ENCODE results near the gene RPL22. TPM values are rescaled to one million over a fixed set of nuclear protein-coding genes. Genes with fewer than 3 reads are reported as not detected.

RPL22 gene
- total RNA-seq, 4 donors from 2014 or later: 126 to 281 (median 227) TPM

GRCh38 chr1:6165441-6165985 is 33.9 kb downstream of the RPL22 start:
- Histone ChIP-seq H3K27me3 (peaks cover 62% of the 10 kb centered on the region), H3K36me3 (no peaks in the 10 kb centered on the region), H3K27ac (no peak overlapping the region), H3K9me3 (no peaks in the 10 kb centered on the region), H3K4me1 (no peaks in the 10 kb centered on the region), H3K4me3 (no peak overlapping the region)
- TF ChIP-seq POLR2AphosphoS5 (IDR thresholded peaks at IDR 0.05): no peak
- no peak for TF ChIP-seq POLR2A (IDR thresholded peaks at IDR 0.05)
- TF ChIP-seq CTCF (IDR thresholded peaks at IDR 0.05): no peak
- no peak for TF ChIP-seq EP300 (IDR thresholded peaks at IDR 0.05)
- no CpG with 5 or more reads among the region's 12 CpGs for WGBS, 2 donors (ENCODE audit: low coverage in 1 of 2)
- ATAC-seq: no peak

GRCh38 chr1:6165027-6165426 is 34.4 kb downstream of the RPL22 start:
- H3K4me1 ChIP-seq: no peaks in the 10 kb centered on the region
- 82% methylated on average over 4 of the region's 7 CpGs; no CpG with 5 or more reads in 1 of the 2 donors for WGBS, 2 donors (ENCODE audit: low coverage in 1 of 2)
- H3K27me3 ChIP-seq: peaks cover 61% of the 10 kb centered on the region

DNA sequence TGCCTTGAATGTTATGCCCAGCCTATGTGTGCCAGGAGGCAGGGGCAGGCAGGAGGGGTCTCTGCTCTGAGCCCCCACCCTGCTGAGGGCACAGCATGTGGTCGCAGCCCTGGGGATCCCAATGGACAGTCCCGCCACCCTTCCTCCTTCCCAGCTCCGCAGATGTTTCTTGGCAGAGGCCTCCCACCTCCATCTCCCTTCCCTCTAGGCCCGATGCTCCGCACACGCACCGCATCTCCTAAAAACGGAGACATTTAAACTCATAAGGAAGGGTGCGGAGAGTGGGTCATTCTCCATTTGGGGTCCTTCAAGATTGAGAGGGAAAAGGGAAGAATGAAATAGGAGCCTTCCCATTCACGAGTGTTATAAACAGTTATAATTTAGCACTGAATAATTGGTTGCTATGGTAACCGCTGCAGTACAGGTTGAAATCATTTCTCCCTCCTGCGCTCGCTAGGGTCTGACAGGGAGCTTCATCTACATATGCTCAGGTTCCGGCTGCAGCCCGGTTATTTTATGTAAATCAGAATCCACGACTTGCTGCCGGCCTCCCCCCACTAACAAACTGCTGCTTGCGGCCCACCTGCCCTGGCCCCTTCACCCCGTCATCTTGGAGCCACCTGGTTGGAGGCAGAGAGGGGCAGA is 35.3 kb downstream of the RPL22 start:
- H3K36me3 ChIP-seq: no peaks in the 10 kb centered on the region
- no peaks in the 10 kb centered on the region for H3K4me1 ChIP-seq
- ATAC-seq: no peak
- no peak overlapping the region for H3K4me3 ChIP-seq
- TF ChIP-seq POLR2A (IDR thresholded peaks at IDR 0.05): no peak
- TF ChIP-seq POLR2AphosphoS5 (IDR thresholded peaks at IDR 0.05): no peak
- no peak for TF ChIP-seq EP300 (IDR thresholded peaks at IDR 0.05)
- no peak for TF ChIP-seq CTCF (IDR thresholded peaks at IDR 0.05)
- peaks cover 58% of the 10 kb centered on the region for H3K27me3 ChIP-seq
- H3K27ac ChIP-seq: no peak overlapping the region
- no peaks in the 10 kb centered on the region for H3K9me3 ChIP-seq
- WGBS, 2 donors (ENCODE audit: low coverage in 1 of 2): 47 to 48% methylated on average over 9 to 14 of the region's 19 CpGs

More at GRCh38 chr1:6165027-6165426, 34.4 kb downstream of the RPL22 start:
- Histone ChIP-seq H3K9me3 (no peaks in the 10 kb centered on the region), H3K4me3 (no peak overlapping the region), H3K36me3 (no peaks in the 10 kb centered on the region), H3K27ac (no peak overlapping the region)
- TF ChIP-seq POLR2AphosphoS5 (IDR thresholded peaks at IDR 0.05) (no peak), POLR2A (IDR thresholded peaks at IDR 0.05) (no peak), CTCF (IDR thresholded peaks at IDR 0.05) (no peak), EP300 (IDR thresholded peaks at IDR 0.05) (no peak)
- no peak for ATAC-seq

DNA sequence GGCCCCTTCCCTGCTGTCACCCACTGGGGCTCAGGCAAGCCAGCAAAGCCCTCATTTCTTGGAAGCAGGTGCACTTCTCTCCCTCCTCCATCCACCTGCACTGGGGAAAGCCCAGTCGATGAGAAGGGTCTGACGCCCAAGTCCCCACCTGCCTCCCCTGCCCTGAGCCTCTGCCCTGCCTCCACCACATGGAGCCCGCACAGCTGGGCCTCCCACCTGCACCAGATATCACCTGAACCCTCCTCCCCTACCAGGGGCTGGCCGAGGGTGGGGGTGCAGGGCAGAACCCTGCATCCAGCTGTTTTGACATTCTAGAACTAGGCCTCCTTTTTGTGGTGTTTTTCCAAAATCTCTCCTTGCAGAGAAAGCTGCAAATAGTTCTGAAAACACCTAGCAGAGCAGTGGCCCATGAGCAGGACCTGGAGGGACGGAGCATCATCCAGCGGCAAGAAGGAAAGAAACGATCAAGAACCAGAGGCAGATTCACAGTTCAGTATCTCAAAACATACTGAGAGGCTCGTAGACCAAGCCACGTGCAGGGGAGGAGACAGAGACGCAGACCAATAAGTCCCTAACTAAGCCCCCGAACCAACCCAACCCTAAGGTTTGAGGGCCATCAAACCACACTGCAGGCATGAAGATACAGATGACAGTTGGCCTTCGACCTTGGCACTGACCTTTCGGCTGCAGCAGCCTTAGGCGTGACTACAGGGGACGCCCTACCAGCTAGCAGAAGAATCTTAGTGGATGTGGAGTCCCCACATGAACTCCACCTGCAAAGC is 36.0 kb downstream of the RPL22 start:
- Histone ChIP-seq H3K4me1 (no peaks in the 10 kb centered on the region), H3K27me3 (peaks cover 52% of the 10 kb centered on the region), H3K27ac (no peak overlapping the region), H3K36me3 (no peaks in the 10 kb centered on the region), H3K4me3 (no peak overlapping the region), H3K9me3 (no peaks in the 10 kb centered on the region)
- TF ChIP-seq CTCF (IDR thresholded peaks at IDR 0.05): no peak
- no peak for ATAC-seq
- 77 to 88% methylated on average over 4 to 7 of the region's 15 CpGs for WGBS, 2 donors (ENCODE audit: low coverage in 1 of 2)
